Loucy (cell line): ENCODE data around the gene CREBBP.

Experiments used
- H2AFZ ChIP-seq: fragments of 200-600 bp; sonication (generic); 2 replicates; pipeline ENCODE4 v1.6.0; 2016; ENCODE audit warnings: antibody characterized with exemption, mild to moderate bottlenecking, low read length, moderate library complexity
- H3F3A ChIP-seq: fragments of 200-600 bp; 2 replicates; pipeline ENCODE4 v1.6.0; 2016; ENCODE audit warnings: antibody characterized with exemption, low read depth, mild to moderate bottlenecking
- H3K27me3 ChIP-seq: fragments of 200-600 bp; sonication (generic); 2 replicates; pipeline ENCODE4 v1.6.1; 2014; ENCODE audit warnings: low read length, mild to moderate bottlenecking; ENCODE audit not compliant: insufficient read depth, poor library complexity, severe bottlenecking
- H3K36me3 ChIP-seq: fragments of 200-600 bp; sonication (generic); 2 replicates; pipeline ENCODE4 v1.6.1; 2016; ENCODE audit warnings: low read length; ENCODE audit not compliant: insufficient read depth
- H3K4me1 ChIP-seq: fragments of 200-600 bp; sonication (generic); 2 replicates; pipeline ENCODE4 v1.5.1; 2014; ENCODE audit warnings: low read length, mild to moderate bottlenecking; ENCODE audit not compliant: insufficient read depth, poor library complexity, severe bottlenecking
- H3K4me2 ChIP-seq: fragments of 200-600 bp; sonication (generic); 2 replicates; pipeline ENCODE4 v1.6.0; 2014; ENCODE audit warnings: antibody characterized with exemption, low read length, low read depth, mild to moderate bottlenecking; ENCODE audit not compliant: poor library complexity, severe bottlenecking
- H3K4me3 ChIP-seq: fragments of 200-600 bp; sonication (generic); 2 replicates; pipeline ENCODE4 v1.5.1; 2014; ENCODE audit warnings: low read length, mild to moderate bottlenecking, mixed read lengths; ENCODE audit not compliant: poor library complexity, severe bottlenecking
- H3K79me2 ChIP-seq: fragments of 200-600 bp; sonication (generic); 2 replicates; pipeline ENCODE4 v1.6.1; 2014; ENCODE audit warnings: low read length; ENCODE audit not compliant: insufficient read depth
- H3K9ac ChIP-seq: fragments of 200-600 bp; sonication (generic); 2 replicates; pipeline ENCODE4 v1.6.0; 2014; ENCODE audit warnings: mild to moderate bottlenecking, low read depth, low read length, moderate library complexity; ENCODE audit not compliant: poor library complexity, severe bottlenecking
- H3K9me2 ChIP-seq: fragments of 200-600 bp; sonication (generic); replicated peaks from 2 replicates; pipeline ENCODE4 v1.6.1; 2016; ENCODE audit warnings: low read depth, low read length, mixed read lengths
- H3K9me3 ChIP-seq: fragments of 200-600 bp; sonication (generic); 2 replicates; pipeline ENCODE4 v1.6.1; 2014; ENCODE audit warnings: mild to moderate bottlenecking, antibody characterized with exemption, low read length, low read depth; ENCODE audit not compliant: insufficient read depth
- H4K20me1 ChIP-seq: fragments of 200-600 bp; sonication (generic); 2 replicates; pipeline ENCODE4 v1.6.0; 2014; ENCODE audit warnings: antibody characterized with exemption, low read length, mild to moderate bottlenecking; ENCODE audit not compliant: insufficient read depth, poor library complexity, severe bottlenecking
- EZH2phosphoT487 ChIP-seq: fragments of 200-600 bp; IDR thresholded peaks from 2 replicates; pipeline ENCODE4 v1.6.1; 2018; ENCODE audit warnings: antibody characterized with exemption, mild to moderate bottlenecking, moderate library complexity, borderline replicate concordance
- TF ChIP-seq, protein P1 (sequence below): fragments of 200-600 bp; sonication (generic); conservative IDR thresholded peaks from 2 replicates; pipeline ENCODE4 v1.5.1; 2014; ENCODE audit warnings: mild to moderate bottlenecking, antibody characterized with exemption, low read length

CREBBP gene

DNA sequence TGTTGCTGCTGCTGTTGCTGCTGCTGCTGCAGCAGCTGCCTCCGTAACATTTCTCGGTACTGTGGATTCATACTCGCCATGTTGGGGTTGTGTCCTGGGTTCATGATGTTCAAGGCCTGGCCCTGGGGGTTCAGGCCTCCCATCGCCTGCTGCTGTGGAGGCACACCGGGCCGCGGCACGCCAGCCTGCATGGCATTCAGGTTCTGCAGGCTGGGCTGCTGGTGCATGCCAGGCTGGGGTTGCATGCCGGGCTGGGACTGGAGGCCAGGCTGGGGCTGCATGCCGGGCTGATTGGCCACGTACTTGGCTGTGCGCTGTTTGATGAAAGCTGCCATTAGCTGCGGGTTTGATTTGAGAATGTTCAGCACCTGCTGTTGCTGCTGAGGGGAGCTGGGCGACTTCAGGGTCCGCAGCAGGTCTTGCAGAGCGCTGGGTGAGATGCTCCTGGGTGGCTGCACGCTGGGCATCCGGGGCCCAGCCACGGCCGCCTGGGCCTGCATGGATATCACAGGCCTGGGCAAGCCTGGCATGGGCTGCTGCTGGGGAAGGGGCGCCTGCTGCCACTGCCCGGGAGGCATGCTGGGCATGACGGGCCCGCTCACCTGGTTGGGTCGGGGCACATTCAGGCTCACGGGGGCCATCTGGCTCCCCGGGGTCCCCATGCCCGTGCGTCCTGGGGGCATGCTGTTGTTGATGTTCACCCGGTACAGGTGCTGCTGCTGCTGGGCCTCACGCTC is 151.9 kb downstream of the CREBBP start:
- Histone ChIP-seq H3K27me3 (no peaks in the 10 kb centered on the region), H3K9me3 (no peaks in the 10 kb centered on the region), H3K4me1 (no peaks in the 10 kb centered on the region), H3K4me3 (no peak overlapping the region), H4K20me1 (no peaks in the 10 kb centered on the region), H3K9ac (no peak overlapping the region), H2AFZ (no peak overlapping the region), H3K9me2 (no peaks in the 10 kb centered on the region), H3K4me2 (no peak overlapping the region), H3K36me3 (peaks cover 28% of the 10 kb centered on the region; the same call in 1 of the 2 replicates), H3K79me2 (no peaks in the 10 kb centered on the region), H3F3A (no peaks in the 10 kb centered on the region)
- TF ChIP-seq, protein P1, sequence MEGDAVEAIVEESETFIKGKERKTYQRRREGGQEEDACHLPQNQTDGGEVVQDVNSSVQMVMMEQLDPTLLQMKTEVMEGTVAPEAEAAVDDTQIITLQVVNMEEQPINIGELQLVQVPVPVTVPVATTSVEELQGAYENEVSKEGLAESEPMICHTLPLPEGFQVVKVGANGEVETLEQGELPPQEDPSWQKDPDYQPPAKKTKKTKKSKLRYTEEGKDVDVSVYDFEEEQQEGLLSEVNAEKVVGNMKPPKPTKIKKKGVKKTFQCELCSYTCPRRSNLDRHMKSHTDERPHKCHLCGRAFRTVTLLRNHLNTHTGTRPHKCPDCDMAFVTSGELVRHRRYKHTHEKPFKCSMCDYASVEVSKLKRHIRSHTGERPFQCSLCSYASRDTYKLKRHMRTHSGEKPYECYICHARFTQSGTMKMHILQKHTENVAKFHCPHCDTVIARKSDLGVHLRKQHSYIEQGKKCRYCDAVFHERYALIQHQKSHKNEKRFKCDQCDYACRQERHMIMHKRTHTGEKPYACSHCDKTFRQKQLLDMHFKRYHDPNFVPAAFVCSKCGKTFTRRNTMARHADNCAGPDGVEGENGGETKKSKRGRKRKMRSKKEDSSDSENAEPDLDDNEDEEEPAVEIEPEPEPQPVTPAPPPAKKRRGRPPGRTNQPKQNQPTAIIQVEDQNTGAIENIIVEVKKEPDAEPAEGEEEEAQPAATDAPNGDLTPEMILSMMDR = no peak
- no peak for TF ChIP-seq EZH2phosphoT487

GRCh38 chr16:3727806-3728381 is 152.6 kb downstream of the CREBBP start:
- Histone ChIP-seq H3K4me2 (no peak overlapping the region), H3K79me2 (no peaks in the 10 kb centered on the region), H3K9ac (no peak overlapping the region), H3K27me3 (no peaks in the 10 kb centered on the region), H3K36me3 (peaks cover 28% of the 10 kb centered on the region; the same call in 1 of the 2 replicates), H3F3A (no peaks in the 10 kb centered on the region), H3K9me3 (no peaks in the 10 kb centered on the region), H3K4me3 (no peak overlapping the region), H4K20me1 (no peaks in the 10 kb centered on the region), H2AFZ (no peak overlapping the region), H3K4me1 (no peaks in the 10 kb centered on the region), H3K9me2 (no peaks in the 10 kb centered on the region)
- TF ChIP-seq, protein P1 = no peak
- TF ChIP-seq EZH2phosphoT487 = no peak

DNA sequence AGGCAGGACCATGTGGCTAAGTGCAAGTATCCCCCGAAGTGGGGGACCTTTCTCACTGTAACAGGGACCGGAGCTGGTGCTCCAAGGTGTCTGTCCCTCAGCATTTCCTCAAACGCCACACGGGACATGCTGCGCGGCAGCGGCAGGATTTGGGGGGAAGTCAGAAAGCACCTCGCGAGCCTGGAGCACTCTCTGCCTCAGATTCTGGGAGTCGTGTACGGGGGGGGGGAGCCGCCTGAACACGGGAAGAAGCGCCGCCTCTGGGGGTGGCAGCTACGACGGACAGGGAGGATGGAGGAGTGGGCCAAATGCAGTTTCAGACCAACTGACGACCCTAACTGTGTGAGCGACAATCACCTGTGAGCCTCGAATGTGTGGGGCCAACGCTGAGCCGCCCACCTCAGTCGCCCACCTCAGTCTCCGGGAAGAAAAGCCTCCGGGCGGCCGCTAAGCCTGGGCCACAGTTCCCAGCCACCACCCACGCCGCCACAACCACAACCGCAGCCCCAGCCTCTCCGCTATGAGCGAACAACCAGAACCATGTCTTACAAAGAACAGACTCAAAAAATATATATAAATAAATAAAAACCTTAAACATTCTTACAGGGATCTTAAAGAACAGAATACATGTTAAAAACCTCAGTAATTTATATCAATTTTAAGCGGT is 154.4 kb downstream of the CREBBP start:
- Histone ChIP-seq H3K79me2 (no peaks in the 10 kb centered on the region), H2AFZ (no peak overlapping the region), H3K4me2 (no peak overlapping the region), H3K9me2 (no peaks in the 10 kb centered on the region), H3K27me3 (no peaks in the 10 kb centered on the region), H3K36me3 (peaks cover 28% of the 10 kb centered on the region; the same call in 1 of the 2 replicates), H3K9ac (no peak overlapping the region), H4K20me1 (no peaks in the 10 kb centered on the region), H3F3A (no peaks in the 10 kb centered on the region), H3K4me3 (no peak overlapping the region), H3K4me1 (no peaks in the 10 kb centered on the region), H3K9me3 (no peaks in the 10 kb centered on the region)
- TF ChIP-seq, protein P1 = no peak
- TF ChIP-seq EZH2phosphoT487 = no peak
